Esophagus muscularis mucosa (tissue), 4 donors: ENCODE measurements around the gene PMAIP1. TPM values are rescaled to one million over a fixed set of nuclear protein-coding genes. Genes with fewer than 3 reads are reported as not detected.

Experiments used
- DNase-seq: peaks from one replicate; pipeline ENCODE4 v3.0.0-alpha.2; 2017; ENCODE audit errors: extremely low spot score
- H3K27ac ChIP-seq, 4 donors: fragments of 200-600 bp; sonication (generic); replicated peaks in 1 of 4; 1 replicate in 3 of 4; 2 replicates in 1 of 4; pipeline ENCODE4 v1.5.1; 2016 to 2019; ENCODE audit warnings: mild to moderate bottlenecking in 1 of 4
- H3K27me3 ChIP-seq, 4 donors: fragments of 200-600 bp; sonication (generic); one replicate each; pipeline versions ENCODE4 v1.5.1 to v1.6.0; 2016 to 2019
- H3K36me3 ChIP-seq, 4 donors: fragments of 200-600 bp; sonication (generic); one replicate each; pipeline ENCODE4 v1.5.1; 2016 to 2019
- H3K4me1 ChIP-seq, 4 donors: fragments of 200-600 bp; sonication (generic); one replicate each; pipeline ENCODE4 v1.5.1; 2016 to 2019
- H3K4me3 ChIP-seq, 4 donors: fragments of 200-600 bp; sonication (generic); 1 replicate in 2 of 4; 2 replicates in 2 of 4; pipeline ENCODE4 v1.5.1; 2016 to 2019; ENCODE audit warnings: mild to moderate bottlenecking in 4 of 4, moderate library complexity in 1 of 4
- H3K9me3 ChIP-seq, 4 donors: fragments of 200-600 bp; sonication (generic); 1 replicate in 3 of 4; 2 replicates in 1 of 4; pipeline ENCODE4 v1.5.1; 2016 to 2019
- EP300 ChIP-seq: sonication (generic); formaldehyde crosslinking; IDR thresholded peaks from one replicate; pipeline ENCODE4 v1.6.1; 2017; ENCODE audit warnings: antibody characterized with exemption
- POLR2A ChIP-seq: fragments of 450-650 bp; IDR thresholded peaks from one replicate; pipeline ENCODE4 v1.6.1; 2017; ENCODE audit warnings: antibody characterized with exemption, moderate library complexity, mild to moderate bottlenecking, low read depth
- POLR2AphosphoS5 ChIP-seq, 2 donors: sonication (generic); formaldehyde crosslinking; IDR thresholded peaks; one replicate each; pipeline ENCODE4 v1.6.1; 2017; ENCODE audit warnings: antibody characterized with exemption in 2 of 2
- WGBS: methylation state at CpG from one replicate; pipeline ENCODE4 v1.1.5; 2018; 5-methylcytosine and 5-hydroxymethylcytosine counted together
- intact Hi-C: fragments of 100-400 bp; cut with DNase I; formaldehyde crosslinking; loops from one replicate; pipeline ENCODE4 v1.15.1; 2023
- total RNA-seq, 4 donors: library from RNA; depleted of rRNA; stranded (reverse); fragments of >200 nt; gene quantifications; one replicate each; pipeline versions ENCODE4 v1.1.0 to v1.2.1, GENCODE V29; 2016
- TF ChIP-seq, protein P1 (sequence below), 3 experiments: fragments of 200-600 bp in 2 of 3; fragments of 450-650 bp in 1 of 3; sonication (generic) in 2 of 3; IDR thresholded peaks; one replicate each; pipeline ENCODE4 v1.5.1; 2017 to 2019; ENCODE audit warnings: antibody characterized with exemption in 3 of 3, mild to moderate bottlenecking in 2 of 3, moderate library complexity in 1 of 3

Gene PMAIP1
- total RNA-seq, 4 donors from 2014 or later = 0.42 to 1.3 (median 0.79) TPM

DNA sequence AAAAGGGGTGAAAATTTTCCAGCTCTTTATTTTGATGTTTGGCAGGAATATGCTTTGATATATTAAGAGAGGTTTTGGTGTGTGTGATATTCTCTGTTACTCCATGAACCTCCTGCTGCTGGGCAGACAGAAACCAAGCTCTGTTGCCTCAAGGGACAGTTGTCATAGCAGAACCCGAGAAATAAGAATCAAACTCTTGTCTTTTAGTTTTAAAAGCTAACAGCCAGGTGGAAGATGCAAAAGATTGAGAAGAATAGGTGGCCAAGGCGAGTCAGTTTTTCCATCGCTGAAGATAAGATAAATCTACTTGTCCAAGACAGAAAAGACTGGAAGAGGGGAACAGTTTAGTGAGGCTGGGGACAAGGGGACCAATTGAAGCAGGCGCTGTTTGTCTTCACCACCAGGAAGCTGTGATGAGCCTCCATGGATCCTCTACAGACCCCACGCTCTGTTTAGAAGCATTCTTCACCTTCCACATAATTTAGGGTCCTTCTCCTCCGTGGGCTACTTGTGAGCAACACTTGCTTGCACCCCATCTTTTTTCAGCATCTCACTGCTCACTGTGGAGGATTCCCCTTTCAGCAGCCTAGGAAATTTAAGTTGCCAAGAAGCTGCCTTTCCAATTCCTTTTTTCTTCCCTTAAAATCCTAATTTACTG, 23.9 kb downstream of the PMAIP1 start:
- Histone ChIP-seq H3K4me1 (peaks cover 0 to 4% (median 3%) of the 10 kb centered on the region in 4 donors), H3K4me3 (no peak overlapping the region), H3K27ac (no peak overlapping the region), H3K9me3 (no peaks in the 10 kb centered on the region), H3K36me3 (no peaks in the 10 kb centered on the region), H3K27me3 (no peaks in the 10 kb centered on the region)
- 89% methylated on average over 6 of the region's 6 CpGs for WGBS
- TF ChIP-seq POLR2AphosphoS5 (IDR thresholded peaks at IDR 0.05) (no peak), POLR2A (no peak), EP300 (no peak)
- TF ChIP-seq, protein P1, sequence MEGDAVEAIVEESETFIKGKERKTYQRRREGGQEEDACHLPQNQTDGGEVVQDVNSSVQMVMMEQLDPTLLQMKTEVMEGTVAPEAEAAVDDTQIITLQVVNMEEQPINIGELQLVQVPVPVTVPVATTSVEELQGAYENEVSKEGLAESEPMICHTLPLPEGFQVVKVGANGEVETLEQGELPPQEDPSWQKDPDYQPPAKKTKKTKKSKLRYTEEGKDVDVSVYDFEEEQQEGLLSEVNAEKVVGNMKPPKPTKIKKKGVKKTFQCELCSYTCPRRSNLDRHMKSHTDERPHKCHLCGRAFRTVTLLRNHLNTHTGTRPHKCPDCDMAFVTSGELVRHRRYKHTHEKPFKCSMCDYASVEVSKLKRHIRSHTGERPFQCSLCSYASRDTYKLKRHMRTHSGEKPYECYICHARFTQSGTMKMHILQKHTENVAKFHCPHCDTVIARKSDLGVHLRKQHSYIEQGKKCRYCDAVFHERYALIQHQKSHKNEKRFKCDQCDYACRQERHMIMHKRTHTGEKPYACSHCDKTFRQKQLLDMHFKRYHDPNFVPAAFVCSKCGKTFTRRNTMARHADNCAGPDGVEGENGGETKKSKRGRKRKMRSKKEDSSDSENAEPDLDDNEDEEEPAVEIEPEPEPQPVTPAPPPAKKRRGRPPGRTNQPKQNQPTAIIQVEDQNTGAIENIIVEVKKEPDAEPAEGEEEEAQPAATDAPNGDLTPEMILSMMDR (IDR thresholded peaks at IDR 0.05) = no peak
- intact Hi-C loops = no loop called here
- DNase-seq = peak; percentile 62

DNA sequence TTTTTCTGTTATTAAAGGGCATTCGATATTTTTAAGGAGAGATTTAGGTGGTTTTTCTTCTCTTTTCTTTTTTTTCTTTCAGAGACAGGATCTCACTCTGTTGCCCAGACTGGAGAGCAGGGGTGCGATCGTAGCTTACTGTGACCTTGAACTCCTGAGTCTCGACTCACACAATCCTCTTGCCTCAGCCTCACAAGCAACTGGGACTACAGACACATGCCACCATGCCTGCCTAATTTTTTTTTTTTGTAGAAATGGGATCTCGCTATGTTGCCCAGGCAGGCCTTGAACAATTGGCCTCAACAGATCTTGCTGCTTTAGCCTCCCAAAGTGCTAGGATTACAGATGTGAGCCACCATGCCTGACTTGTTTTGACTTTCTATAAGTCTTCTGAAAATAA, 26.3 kb downstream of the PMAIP1 start:
- H3K4me1 ChIP-seq = no peaks in the 10 kb centered on the region
- DNase-seq = peak; percentile 37
- H3K27me3 ChIP-seq = no peaks in the 10 kb centered on the region
- H3K27ac ChIP-seq = no peak overlapping the region
- 97% methylated on average over 5 of the region's 5 CpGs for WGBS
- TF ChIP-seq POLR2A (no peak), POLR2AphosphoS5 (IDR thresholded peaks at IDR 0.05) (no peak), EP300 (no peak)
- TF ChIP-seq, protein P1 (IDR thresholded peaks at IDR 0.05) = no peak
- no peaks in the 10 kb centered on the region for H3K9me3 ChIP-seq
- H3K4me3 ChIP-seq = no peak overlapping the region
- intact Hi-C loops = no loop called here
- H3K36me3 ChIP-seq = no peaks in the 10 kb centered on the region

DNA sequence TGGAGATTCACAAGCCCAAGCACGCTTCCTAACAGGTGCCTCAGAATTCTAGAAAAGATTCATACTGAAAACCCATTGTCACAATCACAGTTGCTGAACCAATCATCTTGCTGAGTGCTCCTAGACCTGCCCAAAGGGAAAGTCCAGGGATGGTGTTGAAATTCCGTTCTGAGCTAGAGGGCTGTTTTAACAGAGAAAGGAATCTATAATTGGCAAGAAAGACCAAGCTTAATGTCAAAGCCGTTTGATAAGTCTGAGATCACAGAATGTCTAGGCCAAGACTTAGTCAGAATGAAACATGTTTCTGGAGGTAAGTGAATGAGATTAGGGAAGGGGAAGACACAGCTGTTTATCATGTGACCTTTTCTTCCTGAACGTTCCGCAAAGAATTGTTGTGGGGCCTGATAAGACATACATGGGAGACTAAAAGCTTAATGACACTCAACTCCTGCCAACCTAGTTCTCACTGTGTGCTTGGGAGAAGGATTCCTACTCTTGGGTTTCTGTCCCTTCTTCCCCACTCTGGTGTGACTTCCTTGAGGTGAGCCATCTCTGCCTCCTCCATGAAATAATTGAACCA, 27.5 kb downstream of the PMAIP1 start:
- Histone ChIP-seq H3K27me3 (no peaks in the 10 kb centered on the region), H3K27ac (no peak overlapping the region), H3K9me3 (no peaks in the 10 kb centered on the region), H3K4me3 (no peak overlapping the region), H3K36me3 (no peaks in the 10 kb centered on the region), H3K4me1 (no peaks in the 10 kb centered on the region)
- intact Hi-C loops = no loop called here
- TF ChIP-seq, protein P1 (IDR thresholded peaks at IDR 0.05) = no peak
- TF ChIP-seq POLR2AphosphoS5 (IDR thresholded peaks at IDR 0.05) (no peak), EP300 (no peak), POLR2A (no peak)
- 48% methylated on average over 5 of the region's 5 CpGs for WGBS
- DNase-seq = no peak

DNA sequence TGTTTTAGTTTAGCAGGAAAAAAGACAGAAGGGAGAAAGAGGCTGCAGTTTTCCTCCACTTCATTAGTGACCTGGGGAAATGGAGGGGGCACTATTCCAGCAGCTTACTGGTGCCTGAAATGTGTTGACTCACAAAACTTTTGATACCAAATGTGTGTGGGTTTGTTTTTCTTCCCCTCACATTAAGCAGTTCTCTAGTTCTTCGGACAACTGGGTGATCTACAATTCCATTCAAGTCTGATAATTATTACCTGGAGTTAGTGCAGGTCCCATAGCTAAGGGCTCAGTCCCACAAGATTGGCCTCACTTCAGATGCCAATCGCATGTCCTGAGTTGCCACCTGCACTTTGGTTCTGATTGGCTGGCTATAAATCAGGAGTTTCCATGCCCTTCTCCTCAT, 28.4 kb downstream of the PMAIP1 start:
- no peak for TF ChIP-seq POLR2A
- TF ChIP-seq, protein P1 (IDR thresholded peaks at IDR 0.05) = no peak
- TF ChIP-seq POLR2AphosphoS5 (IDR thresholded peaks at IDR 0.05) = no peak
- no peak for TF ChIP-seq EP300
- H3K9me3 ChIP-seq = no peaks in the 10 kb centered on the region
- intact Hi-C loops = no loop called here
- H3K36me3 ChIP-seq = no peaks in the 10 kb centered on the region
- H3K27me3 ChIP-seq = no peaks in the 10 kb centered on the region
- no peaks in the 10 kb centered on the region for H3K4me1 ChIP-seq
- no peak overlapping the region for H3K4me3 ChIP-seq
- 96% methylated on average over 2 of the region's 2 CpGs for WGBS
- no peak overlapping the region for H3K27ac ChIP-seq
- DNase-seq = no peak
